SU-DHL-6 (cell line): ENCODE results near the gene DUS1L.
A peak's percentile ranks its signal among the peaks of the same experiment; 100 is the strongest.

Experiments used
- H2AFZ ChIP-seq: fragments of 200-600 bp; sonication (generic); 2 replicates; pipeline ENCODE4 v1.6.1; 2014; ENCODE audit warnings: low read depth, mild to moderate bottlenecking, moderate library complexity, mixed read lengths, antibody characterized with exemption, low read length; ENCODE audit not compliant: severe bottlenecking
- H3F3A ChIP-seq: fragments of 200-600 bp; shearing (Covaris generic); 2 replicates; pipeline ENCODE4 v1.6.0; 2016; ENCODE audit warnings: antibody characterized with exemption, mild to moderate bottlenecking; ENCODE audit not compliant: insufficient read depth
- H3K27ac ChIP-seq: fragments of 200-600 bp; sonication (generic); 2 replicates; pipeline ENCODE4 v1.5.1; 2016; ENCODE audit warnings: low read depth, mild to moderate bottlenecking, low read length, moderate library complexity, mixed read lengths
- H3K27me3 ChIP-seq: fragments of 200-600 bp; sonication (generic), shearing (Covaris generic); 2 replicates; pipeline ENCODE4 v1.6.0; 2014; ENCODE audit warnings: mild to moderate bottlenecking, low read length
- H3K36me3 ChIP-seq: fragments of 200-600 bp; sonication (generic); 2 replicates; pipeline ENCODE4 v1.6.1; 2014; ENCODE audit warnings: mild to moderate bottlenecking, low read length, mixed read lengths
- H3K4me2 ChIP-seq: fragments of 300-600, 200-600 bp; shearing (Covaris generic), sonication (generic); 2 replicates; pipeline ENCODE4 v1.6.0; 2014; ENCODE audit warnings: low read length, low read depth, mild to moderate bottlenecking; ENCODE audit not compliant: poor library complexity, severe bottlenecking
- H3K4me3 ChIP-seq: fragments of 200-600 bp; sonication (generic); 2 replicates; pipeline ENCODE4 v1.5.1; 2014; ENCODE audit warnings: antibody characterized with exemption, low read length, mild to moderate bottlenecking, mixed read lengths; ENCODE audit not compliant: insufficient read depth, poor library complexity, severe bottlenecking
- H3K79me2 ChIP-seq: fragments of 200-600 bp; sonication (generic); 2 replicates; pipeline ENCODE4 v1.6.1; 2014; ENCODE audit warnings: mild to moderate bottlenecking, low read length, moderate library complexity; ENCODE audit not compliant: insufficient read depth
- H3K9ac ChIP-seq: fragments of 200-600 bp; sonication (generic); 2 replicates; pipeline ENCODE4 v1.7.0; 2014; ENCODE audit warnings: mild to moderate bottlenecking, low read length
- H3K9me2 ChIP-seq: fragments of 200-600 bp; sonication (generic); replicated peaks from 2 replicates; pipeline ENCODE4 v1.6.1; 2014; ENCODE audit warnings: low read length; ENCODE audit not compliant: insufficient read depth
- H3K9me3 ChIP-seq: fragments of 200-600 bp; sonication (generic); 2 replicates; pipeline ENCODE4 v1.6.1; 2014; ENCODE audit warnings: low read length, mixed read lengths; ENCODE audit not compliant: insufficient read depth
- H4K20me1 ChIP-seq: fragments of 200-600 bp; sonication (generic); 2 replicates; pipeline ENCODE4 v1.6.1; 2014; ENCODE audit warnings: low read depth, mild to moderate bottlenecking, antibody characterized with exemption, low read length, moderate library complexity, mixed read lengths
- CTCF ChIP-seq: fragments of 200-600 bp; sonication (generic); IDR thresholded peaks from one replicate; pipeline ENCODE4 v1.5.1; 2017; ENCODE audit warnings: antibody characterized with exemption, mild to moderate bottlenecking, low read length, moderate library complexity; ENCODE audit not compliant: insufficient read depth, poor library complexity, severe bottlenecking
- EZH2phosphoT487 ChIP-seq: fragments of 200-600 bp; sonication (generic), shearing (Covaris generic); conservative IDR thresholded peaks from 2 replicates; pipeline ENCODE4 v1.6.1; 2018; ENCODE audit warnings: mild to moderate bottlenecking, antibody characterized with exemption, low read length, moderate library complexity, mixed read lengths

Gene DUS1L

GRCh38 chr17:82022981-82023446 lies 42.6 kb downstream of the DUS1L start, which contains the start of gene LRRC45:
TSS of gene LRRC45 (plus strand) at chr17:82023305. CDS start at chr17:82023644, 339 bp downstream.
- TF ChIP-seq EZH2phosphoT487: no peak
- TF ChIP-seq CTCF: no peak
- H3K9me3 ChIP-seq: no peaks in the 10 kb centered on the region
- peak within 1 kb of the TSS; percentile 89 for H3K4me2 ChIP-seq
- H4K20me1 ChIP-seq: no peaks in the 10 kb centered on the region
- no peaks in the 10 kb centered on the region for H3K27me3 ChIP-seq
- peak within 1 kb of the TSS; percentile 97 for H3K4me3 ChIP-seq
- peak within 1 kb of the TSS; percentile 73 for H3K27ac ChIP-seq
- H3K9me2 ChIP-seq: no peaks in the 10 kb centered on the region
- H3K9ac ChIP-seq: peak within 1 kb of the TSS; percentile 99
- H3F3A ChIP-seq: 0 out of 2 replicates have a peak, but pooled peaks cover 6% of the 10 kb centered on the region
- H2AFZ ChIP-seq: peak within 1 kb of the TSS; percentile 72
- no peaks in the 10 kb centered on the region for H3K36me3 ChIP-seq
- peaks cover 25% of the 10 kb centered on the region for H3K79me2 ChIP-seq

GRCh38 chr17:82022310-82022980 lies 43.2 kb downstream of the DUS1L start, which contains the start of gene CENPX:
TSS of gene CENPX (minus strand) at chr17:82022878. CDS start at chr17:82022861, 17 bp downstream.
- H3K9me3 ChIP-seq: no peaks in the 10 kb centered on the region
- H3K4me3 ChIP-seq: peak within 1 kb of the TSS; percentile 97
- H3F3A ChIP-seq: 0 out of 2 replicates have a peak, but pooled peaks cover 6% of the 10 kb centered on the region
- H3K9ac ChIP-seq: peak within 1 kb of the TSS; percentile 99
- peak within 1 kb of the TSS; percentile 73 for H3K27ac ChIP-seq
- H3K79me2 ChIP-seq: peaks cover 25% of the 10 kb centered on the region
- no peaks in the 10 kb centered on the region for H3K27me3 ChIP-seq
- peak within 1 kb of the TSS; percentile 72 for H2AFZ ChIP-seq
- no peaks in the 10 kb centered on the region for H3K36me3 ChIP-seq
- no peaks in the 10 kb centered on the region for H3K9me2 ChIP-seq
- H4K20me1 ChIP-seq: no peaks in the 10 kb centered on the region
- peak within 1 kb of the TSS; percentile 89 for H3K4me2 ChIP-seq
- no peak for TF ChIP-seq CTCF
- no peak for TF ChIP-seq EZH2phosphoT487

- no peaks in the 10 kb centered on the region for H3K36me3 ChIP-seq
- H3K9me3 ChIP-seq: no peaks in the 10 kb centered on the region
- TF ChIP-seq CTCF: no peak
- TF ChIP-seq EZH2phosphoT487: no peak
- H4K20me1 ChIP-seq: no peaks in the 10 kb centered on the region
- H2AFZ ChIP-seq: no peak overlapping the region
- H3K79me2 ChIP-seq: peaks cover 25% of the 10 kb centered on the region
- H3K4me2 ChIP-seq: peak overlapping the region; percentile 89
- peak overlapping the region; percentile 73 for H3K27ac ChIP-seq
- peak overlapping the region; percentile 99 for H3K9ac ChIP-seq
- peak overlapping the region; percentile 97 for H3K4me3 ChIP-seq
- H3K27me3 ChIP-seq: no peaks in the 10 kb centered on the region
- H3K9me2 ChIP-seq: no peaks in the 10 kb centered on the region
- H3F3A ChIP-seq: 0 out of 2 replicates have a peak, but pooled peaks cover 6% of the 10 kb centered on the region
These were observed 43.7 kb downstream of the DUS1L start for GRCh38 chr17:82021900-82022309.
